Activated T-helper 1 cell treated with anti-CD3 and anti-CD28 coated beads, Interleukin-12 subunit alpha, Interleukin-12 subunit beta, Interleukin-2, Interleukin-4 antibody, amounts not matched to agents 30 ng/mL and 10 ng/mL and 1 ng/mL, durations not matched to agents 14 hours and 24 hours and 36 hours (primary cell): Measurements from ENCODE around the gene IRF2BPL. TPM values are rescaled to one million over a fixed set of nuclear protein-coding genes. Genes with fewer than 3 reads are reported as not detected.

Experiments
- DNase-seq: peaks from one replicate; pipeline ENCODE4 v3.0.0; 2021; ENCODE audit warnings: low spot score
- H3K27ac Mint-ChIP-seq: one replicate; pipeline ENCODE4 v1.8.0; 2021; ENCODE audit warnings: mild to moderate bottlenecking, mixed read lengths
- H3K27me3 Mint-ChIP-seq: one replicate; pipeline ENCODE4 v1.8.0; 2022; ENCODE audit warnings: mild to moderate bottlenecking, moderate library complexity, mixed read lengths; ENCODE audit not compliant: insufficient read depth
- H3K36me3 Mint-ChIP-seq: one replicate; pipeline ENCODE4 v1.8.0; 2021; ENCODE audit warnings: low read depth, mixed read lengths
- H3K4me1 Mint-ChIP-seq: one replicate; pipeline ENCODE4 v1.8.0; 2021; ENCODE audit warnings: low read depth, mixed read lengths
- H3K4me3 Mint-ChIP-seq: one replicate; pipeline ENCODE4 v1.8.0; 2021; ENCODE audit warnings: mild to moderate bottlenecking, moderate library complexity, mixed read lengths
- H3K9me3 Mint-ChIP-seq: one replicate; pipeline ENCODE4 v1.8.0; 2021; ENCODE audit warnings: mixed read lengths
- intact Hi-C: fragments of 100-400 bp; cut with micrococcal nuclease; formaldehyde crosslinking; loops from one replicate; pipeline ENCODE4 v1.15.1; 2024
- total RNA-seq: library from RNA; stranded (reverse); gene quantifications from 2 replicates; pipeline ENCODE4 v1.2.3, GENCODE V29; 2022

Gene IRF2BPL
- total RNA-seq, 1 donor from 2014 or later: 26.5 TPM

DNA sequence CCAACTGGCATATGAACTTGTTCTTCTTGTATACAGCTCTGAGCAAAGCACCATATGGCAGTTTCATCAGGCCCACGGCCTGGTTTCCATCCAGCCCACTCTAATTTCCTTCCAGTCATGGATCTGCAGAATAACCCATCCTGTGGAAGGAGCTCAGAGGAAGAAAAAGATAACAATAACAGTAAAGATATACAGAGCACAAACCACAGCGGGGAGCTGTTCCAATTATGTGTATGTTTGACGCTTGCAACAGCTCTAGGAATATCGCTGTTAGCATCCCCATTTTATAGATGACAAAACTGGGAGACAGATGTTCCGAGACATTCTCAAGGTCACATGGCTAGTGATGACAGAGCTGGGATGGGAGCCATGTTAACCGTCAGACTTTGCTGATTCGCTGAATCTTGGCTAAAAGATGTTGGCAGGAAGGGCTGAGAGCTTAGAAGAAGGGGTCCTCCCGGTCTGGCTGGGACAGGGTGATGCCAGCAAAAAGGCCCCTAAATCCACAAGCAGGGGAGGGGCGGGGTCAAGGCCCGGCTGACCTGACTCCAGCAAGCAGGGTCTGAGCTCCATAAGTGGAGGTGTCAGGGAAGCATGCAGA is 35.2 kb upstream of the IRF2BPL start:
- Mint-ChIP-seq H3K36me3 (no peaks in the 10 kb centered on the region), H3K4me3 (no peak overlapping the region), H3K27ac (no peak overlapping the region), H3K27me3 (peaks cover 8% of the 10 kb centered on the region), H3K4me1 (no peaks in the 10 kb centered on the region), H3K9me3 (no peaks in the 10 kb centered on the region)
- intact Hi-C loops: no loop called here
- DNase-seq: no peak

DNA sequence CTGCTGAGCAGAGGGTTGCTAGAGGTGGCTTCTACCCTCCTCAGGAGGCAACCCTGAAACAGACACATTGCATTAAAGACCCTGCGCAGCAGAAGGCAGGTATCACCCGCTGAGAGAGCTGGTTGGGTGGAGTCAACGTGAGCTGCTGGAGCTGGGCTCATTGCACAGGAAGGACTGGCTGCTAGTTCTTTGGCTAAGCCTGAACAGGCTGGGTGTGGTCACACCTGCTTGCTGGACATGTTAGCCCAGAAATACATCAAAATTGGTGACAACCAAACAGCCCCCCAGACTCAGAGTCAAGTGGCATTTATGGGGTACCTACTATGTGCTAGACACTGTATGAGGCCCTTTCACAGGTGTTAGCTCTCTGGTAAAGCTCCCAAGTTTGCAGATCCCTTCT is 33.8 kb upstream of the IRF2BPL start:
- intact Hi-C loops: no loop called here
- H3K9me3 Mint-ChIP-seq: no peaks in the 10 kb centered on the region
- H3K27me3 Mint-ChIP-seq: peaks cover 3% of the 10 kb centered on the region
- no peak for DNase-seq
- H3K4me1 Mint-ChIP-seq: no peaks in the 10 kb centered on the region
- H3K4me3 Mint-ChIP-seq: no peak overlapping the region
- H3K27ac Mint-ChIP-seq: no peak overlapping the region
- no peaks in the 10 kb centered on the region for H3K36me3 Mint-ChIP-seq

DNA sequence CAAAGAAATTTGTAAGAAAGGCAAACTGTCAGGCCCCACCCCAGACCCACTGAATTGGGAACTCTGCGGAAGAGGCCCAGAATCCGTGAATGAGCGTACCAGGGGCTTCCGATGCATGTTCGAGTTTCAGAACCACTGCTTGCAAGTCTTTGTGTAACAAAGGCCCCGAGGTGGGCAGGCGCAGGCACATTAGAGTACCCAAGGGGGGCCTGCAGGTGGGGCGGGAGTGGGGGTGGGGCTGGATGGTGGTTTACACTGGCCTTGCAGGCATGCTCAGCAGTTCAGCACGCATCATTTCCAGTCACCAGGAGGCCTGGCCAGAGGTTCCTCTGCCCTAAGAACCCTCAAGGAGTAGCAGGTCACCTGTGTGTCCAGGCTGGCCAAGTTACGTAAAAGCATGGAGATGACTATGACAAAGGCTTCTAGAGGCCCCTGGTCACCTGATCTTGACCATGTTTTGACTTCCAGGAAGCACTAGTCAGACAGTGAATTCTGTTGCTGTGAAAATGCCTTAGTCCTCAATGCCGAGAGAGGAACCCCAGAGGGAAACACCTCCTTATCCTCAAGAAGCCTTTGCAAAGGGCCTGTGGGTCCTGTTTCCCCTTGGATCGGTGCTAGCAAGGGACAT is 33.2 kb upstream of the IRF2BPL start:
- intact Hi-C loops: no loop called here
- H3K4me3 Mint-ChIP-seq: no peak overlapping the region
- no peaks in the 10 kb centered on the region for H3K4me1 Mint-ChIP-seq

GRCh38 chr14:77059276-77059915 is 30.9 kb upstream of the IRF2BPL start:
- H3K9me3 Mint-ChIP-seq: no peaks in the 10 kb centered on the region
- no peak overlapping the region for H3K4me3 Mint-ChIP-seq
- no peaks in the 10 kb centered on the region for H3K36me3 Mint-ChIP-seq
- H3K4me1 Mint-ChIP-seq: peaks cover 5% of the 10 kb centered on the region
- H3K27ac Mint-ChIP-seq: no peak overlapping the region
- no peak for DNase-seq
- H3K27me3 Mint-ChIP-seq: peaks cover 3% of the 10 kb centered on the region
- intact Hi-C loops: no loop called here

More for the DNA sequence above, 33.2 kb upstream of the IRF2BPL start:
- Mint-ChIP-seq H3K27ac (no peak overlapping the region), H3K9me3 (no peaks in the 10 kb centered on the region), H3K27me3 (peaks cover 3% of the 10 kb centered on the region), H3K36me3 (no peaks in the 10 kb centered on the region)
- DNase-seq: no peak

DNA sequence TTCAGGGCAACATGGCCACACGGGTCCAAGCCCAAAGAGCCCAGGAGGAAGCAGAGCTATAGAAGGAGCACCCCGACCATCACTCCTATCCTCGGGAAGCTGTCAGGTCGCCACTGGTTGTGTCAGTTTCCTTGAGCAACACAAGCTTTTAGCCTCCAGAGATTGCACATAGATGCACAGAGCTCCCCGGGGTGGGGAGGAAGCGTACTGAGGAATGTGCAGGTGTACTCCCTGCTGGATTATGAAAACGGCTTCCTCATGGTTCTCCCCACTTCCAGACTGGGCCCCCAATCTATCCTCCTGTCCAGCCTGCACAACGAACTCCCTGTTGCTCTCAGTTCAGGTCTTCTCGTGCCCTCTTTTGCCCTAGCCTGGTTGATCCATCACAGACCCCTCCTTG is 30.3 kb upstream of the IRF2BPL start:
- intact Hi-C loops: no loop called here
- Mint-ChIP-seq H3K4me1 (peaks cover 5% of the 10 kb centered on the region), H3K27ac (no peak overlapping the region), H3K27me3 (peaks cover 3% of the 10 kb centered on the region), H3K9me3 (no peaks in the 10 kb centered on the region), H3K4me3 (no peak overlapping the region), H3K36me3 (no peaks in the 10 kb centered on the region)
- no peak for DNase-seq

DNA sequence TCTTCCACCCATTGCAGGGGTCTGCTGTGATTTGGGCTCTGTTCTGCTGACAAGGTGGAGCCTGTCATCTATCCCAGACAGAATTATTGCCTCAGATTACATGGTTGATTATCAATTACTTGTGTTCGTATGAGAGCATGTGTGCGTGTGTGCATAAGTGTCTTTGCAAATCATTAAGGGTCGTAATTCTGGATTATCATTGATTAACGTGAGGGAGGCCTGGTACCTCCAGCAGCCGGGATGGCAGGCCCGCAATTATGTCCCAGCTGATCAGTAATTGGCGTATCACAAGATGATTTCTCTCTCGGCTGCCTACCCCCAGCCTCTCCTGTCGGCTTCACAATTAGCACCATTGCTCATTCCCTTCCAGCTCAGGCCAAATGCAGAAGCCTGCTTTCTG is 29.6 kb upstream of the IRF2BPL start:
- intact Hi-C loops: no loop called here
- no peaks in the 10 kb centered on the region for H3K36me3 Mint-ChIP-seq
- H3K27me3 Mint-ChIP-seq: peaks cover 2% of the 10 kb centered on the region
- no peak overlapping the region for H3K27ac Mint-ChIP-seq
- DNase-seq: no peak
- H3K9me3 Mint-ChIP-seq: no peaks in the 10 kb centered on the region
- H3K4me3 Mint-ChIP-seq: no peak overlapping the region
- H3K4me1 Mint-ChIP-seq: peaks cover 10% of the 10 kb centered on the region

GRCh38 chr14:77055981-77056380 is 27.5 kb upstream of the IRF2BPL start:
- Mint-ChIP-seq H3K4me3 (no peak overlapping the region), H3K27me3 (no peaks in the 10 kb centered on the region), H3K9me3 (no peaks in the 10 kb centered on the region), H3K36me3 (no peaks in the 10 kb centered on the region), H3K27ac (no peak overlapping the region), H3K4me1 (peaks cover 19% of the 10 kb centered on the region)
- no peak for DNase-seq
- intact Hi-C loops: no loop called here

DNA sequence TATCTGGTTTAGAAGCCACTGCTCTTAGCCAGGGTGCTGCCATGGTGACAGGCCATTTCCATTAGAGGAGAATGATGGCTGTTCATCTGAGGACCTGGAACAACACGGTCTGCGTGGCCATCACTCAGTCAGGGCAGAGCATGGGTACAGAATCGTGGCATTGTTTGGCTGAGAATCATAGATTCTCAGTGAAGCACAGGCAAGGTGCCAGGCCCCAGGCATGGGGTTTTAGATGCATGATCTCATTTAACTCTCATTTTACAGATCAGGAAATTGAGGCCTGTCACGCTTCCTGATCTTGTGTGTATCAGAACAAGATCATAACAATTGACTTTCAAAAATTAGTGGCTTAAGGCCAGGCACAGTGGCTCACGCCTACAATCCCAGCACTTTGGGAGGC is 26.8 kb upstream of the IRF2BPL start:
- Mint-ChIP-seq H3K4me1 (peaks cover 19% of the 10 kb centered on the region), H3K9me3 (no peaks in the 10 kb centered on the region), H3K4me3 (no peak overlapping the region), H3K27ac (no peak overlapping the region), H3K27me3 (no peaks in the 10 kb centered on the region), H3K36me3 (no peaks in the 10 kb centered on the region)
- DNase-seq: no peak
- intact Hi-C loops: no loop called here

DNA sequence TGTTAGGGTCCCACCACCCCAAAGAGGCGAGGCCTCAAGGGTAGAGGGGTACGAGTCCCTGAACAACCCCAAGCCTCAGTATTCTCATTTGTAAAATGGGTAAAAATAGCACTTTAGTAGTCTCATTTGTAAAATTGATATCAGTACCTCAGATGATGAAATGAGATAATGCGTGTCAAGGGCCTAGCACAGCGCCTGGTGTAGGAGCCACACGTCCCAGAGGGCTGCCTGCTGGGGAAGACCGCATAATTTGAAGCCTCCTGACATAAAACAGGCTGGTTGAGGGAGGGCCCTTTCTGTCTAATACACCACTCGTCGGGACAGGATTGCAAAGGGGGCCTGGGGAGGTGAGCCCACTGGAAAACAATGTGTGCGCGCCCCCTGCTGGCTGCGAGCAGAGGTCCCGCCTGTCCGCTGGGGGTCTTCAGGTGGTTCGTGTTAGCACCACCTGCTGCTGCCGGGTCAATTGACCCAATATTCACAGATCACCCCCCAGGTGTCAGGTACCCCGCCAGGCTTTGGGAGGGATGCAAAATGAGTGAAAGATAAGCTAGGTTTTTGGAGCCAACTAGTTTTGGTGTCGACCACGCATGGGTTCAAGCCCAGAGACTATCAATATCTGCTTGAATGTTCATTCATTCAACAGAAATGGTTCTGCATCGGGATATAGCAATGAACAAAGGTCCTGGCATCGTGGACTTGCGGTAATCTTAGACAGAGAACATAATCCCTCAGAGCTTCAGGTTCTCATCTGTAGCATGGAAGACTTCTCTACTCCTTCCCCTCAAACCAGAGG is 24.7 kb upstream of the IRF2BPL start:
- Mint-ChIP-seq H3K27ac (peak overlapping the region; percentile 52), H3K27me3 (peaks cover 2% of the 10 kb centered on the region)
- intact Hi-C loops: loop anchor here (1.0 kb wide), 6 partner anchors 13 to 181 kb away; no protein-coding TSS in a partner anchor

DNA sequence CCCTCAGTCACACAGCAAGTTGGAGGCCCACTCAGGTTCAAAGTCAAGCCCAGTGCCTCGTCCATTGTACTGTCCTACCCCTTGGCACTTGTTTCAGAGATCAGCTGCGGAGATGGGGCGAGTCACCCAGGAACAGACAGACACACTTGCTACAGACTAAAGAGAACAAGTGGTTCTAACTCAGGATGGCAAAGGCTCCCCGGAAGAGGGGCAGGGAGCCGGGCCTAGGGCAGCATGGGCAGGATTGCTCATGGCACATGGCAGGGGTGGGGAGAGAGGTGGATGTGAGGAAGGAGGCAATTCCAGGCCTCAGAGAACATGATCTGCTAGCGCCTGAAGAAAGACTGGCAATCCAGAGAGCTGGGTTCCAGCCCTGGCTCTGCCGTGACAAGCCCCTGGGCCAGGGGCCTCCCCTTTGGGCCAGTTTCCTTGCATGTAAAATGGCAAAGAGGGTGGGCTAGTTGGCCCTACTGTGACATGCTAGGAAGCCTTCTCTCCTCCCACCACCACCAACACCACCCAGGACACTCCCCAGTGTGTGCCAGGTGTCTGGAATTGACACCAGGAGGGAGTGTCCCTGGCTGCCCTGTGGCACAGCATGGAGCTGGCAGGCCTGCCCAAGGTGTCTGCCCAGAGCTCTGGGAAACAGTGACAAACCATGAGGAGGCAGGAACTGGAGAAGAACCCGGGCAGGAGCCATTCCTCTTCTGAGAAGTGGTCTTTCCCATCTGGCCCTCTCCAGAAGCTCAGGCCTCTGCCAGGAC is 24.0 kb upstream of the IRF2BPL start:
- no peak for DNase-seq
- peaks cover 2% of the 10 kb centered on the region for H3K27me3 Mint-ChIP-seq

More for the DNA sequence above, 24.7 kb upstream of the IRF2BPL start:
- H3K4me3 Mint-ChIP-seq: no peak overlapping the region
- peaks cover 19% of the 10 kb centered on the region for H3K4me1 Mint-ChIP-seq
- H3K36me3 Mint-ChIP-seq: no peaks in the 10 kb centered on the region
- DNase-seq: peak; percentile 53
- no peaks in the 10 kb centered on the region for H3K9me3 Mint-ChIP-seq

GRCh38 chr14:77051116-77051515 is 22.6 kb upstream of the IRF2BPL start:
- Mint-ChIP-seq H3K4me3 (no peak overlapping the region), H3K36me3 (no peaks in the 10 kb centered on the region), H3K27ac (no peak overlapping the region), H3K4me1 (peaks cover 26% of the 10 kb centered on the region), H3K9me3 (no peaks in the 10 kb centered on the region), H3K27me3 (peaks cover 2% of the 10 kb centered on the region)
- no peak for DNase-seq
- intact Hi-C loops: no loop called here

More for the DNA sequence above, 24.0 kb upstream of the IRF2BPL start:
- intact Hi-C loops: loop anchor here (1.0 kb wide), 6 partner anchors 12 to 180 kb away; no protein-coding TSS in a partner anchor
- peaks cover 19% of the 10 kb centered on the region for H3K4me1 Mint-ChIP-seq
- H3K27ac Mint-ChIP-seq: no peak overlapping the region
- no peaks in the 10 kb centered on the region for H3K36me3 Mint-ChIP-seq
- no peaks in the 10 kb centered on the region for H3K9me3 Mint-ChIP-seq
- H3K4me3 Mint-ChIP-seq: no peak overlapping the region

- no peak overlapping the region for H3K4me3 Mint-ChIP-seq
- peaks cover 34% of the 10 kb centered on the region for H3K4me1 Mint-ChIP-seq
- intact Hi-C loops: no loop called here
- no peaks in the 10 kb centered on the region for H3K9me3 Mint-ChIP-seq
- H3K36me3 Mint-ChIP-seq: no peaks in the 10 kb centered on the region
- peaks cover 2% of the 10 kb centered on the region for H3K27me3 Mint-ChIP-seq
- no peak for DNase-seq
- H3K27ac Mint-ChIP-seq: no peak overlapping the region
These were observed 18.2 kb upstream of the IRF2BPL start for GRCh38 chr14:77046721-77047120.
